Amygdala (tissue), 56 donors: Measurements from ENCODE around the gene ABAT.
"Not testable (repeated sequence)": the region's sequence is repeated elsewhere in the genome, so short reads cannot be mapped to it uniquely, and the experiment has no call there.

Experiments used
- DNase-seq, 56 donors: peaks; one replicate each; lab custom pipeline; 2025; lab: John Stamatoyannopoulos, UW

The ABAT gene

GRCh38 chr16:8768692-8769091 lies 94.3 kb downstream of the ABAT start:
- DNase-seq: peak in 1 of 56 donors; percentile 8

DNA sequence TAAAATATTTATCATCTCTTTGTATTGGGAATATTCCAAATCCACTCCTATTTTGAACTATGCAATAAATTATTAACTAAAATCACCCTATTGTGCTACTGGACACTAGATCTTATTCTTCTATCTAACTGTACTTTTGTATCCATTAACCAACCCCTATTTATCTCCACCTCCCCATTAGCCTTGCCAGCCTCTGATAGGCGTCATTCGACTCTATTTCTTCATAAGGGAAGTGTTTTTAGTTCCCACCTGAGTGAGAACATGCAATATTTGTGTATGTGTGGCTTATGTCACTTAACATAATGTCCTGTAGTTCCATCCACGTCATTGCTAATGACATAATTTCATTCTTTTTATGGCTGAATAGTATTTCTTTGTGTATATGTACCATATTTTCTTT lies 99.1 kb downstream of the ABAT start:
- DNase-seq: no peak

DNA sequence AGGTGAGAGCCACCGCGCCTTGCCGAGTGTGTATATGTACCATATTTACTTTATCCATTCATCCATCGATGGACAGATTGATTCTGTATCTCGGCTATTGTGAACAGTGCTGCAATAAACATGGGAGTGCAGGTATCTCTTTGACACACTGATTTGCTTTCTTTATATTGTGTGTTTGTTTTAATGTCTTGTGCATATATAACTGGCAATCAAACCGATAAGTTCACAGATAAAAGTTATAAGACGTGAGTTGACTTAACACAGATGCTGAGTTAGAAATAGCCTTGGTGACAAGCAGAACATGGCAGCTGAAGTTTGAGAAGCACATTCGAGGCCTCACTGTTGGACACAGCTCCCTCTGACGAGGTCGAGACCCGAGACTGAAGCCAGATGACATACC lies 99.8 kb downstream of the ABAT start:
- DNase-seq: no peak

GRCh38 chr16:8775359-8775758 lies 100.9 kb downstream of the ABAT start:
- no peak for DNase-seq

- no peak for DNase-seq
Observed at GRCh38 chr16:8776129-8776584, 101.7 kb downstream of the ABAT start.

GRCh38 chr16:8777217-8777616 lies 102.8 kb downstream of the ABAT start:
- DNase-seq: no peak

DNA sequence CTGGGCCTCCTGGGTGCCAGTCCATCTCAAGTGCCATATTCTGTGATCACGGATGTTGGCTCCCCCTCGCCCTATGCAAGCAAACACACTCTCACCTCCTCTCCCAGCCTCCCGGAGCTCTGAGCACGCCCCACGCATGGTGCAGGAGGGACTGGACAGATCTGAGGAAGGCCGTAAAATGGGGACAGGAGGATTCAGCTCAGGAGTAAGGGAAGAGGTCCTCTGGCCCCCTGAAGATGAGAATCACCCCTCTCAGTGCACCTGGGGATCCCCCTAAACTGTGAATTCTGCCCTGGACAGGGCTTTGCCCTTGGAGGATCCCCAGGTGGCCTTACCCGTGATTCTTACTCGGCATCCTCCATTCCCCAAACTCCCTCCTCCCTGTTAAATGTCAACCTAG lies 107.4 kb downstream of the ABAT start:
- DNase-seq: no peak

GRCh38 chr16:8782673-8783072 lies 108.3 kb downstream of the ABAT start:
- no peak for DNase-seq

- DNase-seq: no peak
Observed at GRCh38 chr16:8785408-8785807, 111.0 kb downstream of the ABAT start.

GRCh38 chr16:8786316-8786715 lies 111.9 kb downstream of the ABAT start:
- not testable (repeated sequence) for DNase-seq

- no peak for DNase-seq
Observed at GRCh38 chr16:8788578-8789172, 114.3 kb downstream of the ABAT start.

- no peak for DNase-seq
Observed at GRCh38 chr16:8795091-8795490, 120.7 kb downstream of the ABAT start.

GRCh38 chr16:8795818-8796217 lies 121.4 kb downstream of the ABAT start:
- no peak for DNase-seq

DNA sequence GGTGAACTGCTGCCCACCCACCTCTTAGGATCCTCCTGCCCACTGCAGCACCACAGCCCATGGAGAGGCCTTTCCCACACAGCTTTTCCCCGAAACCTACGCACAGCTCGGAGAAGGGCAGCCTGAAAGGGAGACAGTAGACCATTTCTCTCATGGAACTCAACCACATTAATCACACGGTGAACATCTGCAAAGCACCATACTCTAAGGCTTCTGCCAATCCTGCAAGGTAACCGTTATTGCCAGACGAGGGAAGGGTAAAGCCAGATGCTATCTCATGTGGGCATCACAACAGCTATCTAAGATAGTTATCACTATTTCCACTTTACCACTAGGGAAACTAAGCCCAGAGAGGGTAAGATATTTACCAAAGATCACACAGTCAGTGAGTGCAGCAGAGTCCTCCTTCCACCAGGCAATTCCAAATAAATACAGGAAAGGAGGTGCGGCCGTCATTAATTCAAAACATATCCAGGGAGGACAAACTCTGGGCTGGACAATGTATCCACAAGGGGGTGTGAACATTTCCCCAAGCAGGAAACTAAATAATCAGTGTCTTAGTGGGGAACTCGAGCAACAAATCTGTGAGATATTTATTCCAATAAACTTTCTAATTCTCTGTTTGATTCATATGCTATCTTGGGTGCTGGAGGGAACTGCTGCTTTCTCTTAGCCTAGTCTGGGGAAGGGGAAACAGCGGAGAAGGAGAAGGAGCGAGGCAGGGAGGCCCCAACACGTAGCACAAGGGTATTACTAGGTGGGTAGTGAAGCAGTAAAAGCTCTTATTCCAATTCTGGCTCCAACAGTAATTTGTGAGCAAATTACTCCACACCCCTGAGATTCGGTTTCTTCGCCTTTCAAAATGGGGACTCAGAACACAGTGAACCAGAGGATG lies 122.3 kb downstream of the ABAT start:
- DNase-seq: no peak

DNA sequence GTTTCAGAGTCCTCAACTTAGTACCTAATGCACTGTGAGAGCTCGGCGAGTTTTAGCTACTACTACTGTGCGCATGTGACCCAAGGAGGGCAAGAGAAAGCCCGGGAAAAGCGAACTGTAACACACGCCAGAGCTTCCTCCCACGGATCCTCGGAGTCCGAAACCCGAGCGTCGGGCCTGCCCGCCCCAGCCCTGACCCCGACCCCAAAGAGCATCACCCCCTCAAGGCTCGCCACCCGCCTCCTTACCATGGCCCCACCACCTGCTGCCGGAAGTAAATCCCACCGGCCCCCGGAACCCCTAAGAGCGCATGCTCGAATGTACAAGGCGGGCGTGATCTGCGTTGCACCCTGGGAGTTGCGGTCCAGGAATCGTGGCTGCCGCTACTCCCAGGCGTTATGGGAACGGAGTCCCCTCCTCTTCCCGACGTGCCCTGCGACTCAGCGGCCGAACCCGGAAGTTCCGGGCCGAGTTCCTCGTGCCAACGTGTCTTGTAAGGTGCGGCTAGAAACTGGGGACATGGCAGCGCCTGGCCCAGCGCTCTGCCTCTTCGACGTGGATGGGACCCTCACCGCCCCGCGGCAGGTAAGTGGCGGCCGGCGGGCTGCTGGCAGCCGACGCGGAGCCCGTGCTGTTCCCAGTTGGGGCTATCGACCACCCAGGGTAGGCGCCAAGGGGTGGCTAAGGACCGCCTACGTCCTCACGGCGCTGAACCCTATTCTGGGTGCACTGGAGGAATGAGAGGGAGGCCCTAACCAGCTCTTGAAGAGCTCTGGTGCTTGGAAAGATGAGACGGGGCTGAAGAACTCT lies 123.2 kb downstream of the ABAT start, which contains the start of the genes PMM2 and TMEM186:
Gene PMM2, plus strand, starts transcription at position 476 of the 810 bp plus-strand sequence. Its CDS starts 44 bp downstream, at position 520.
Gene TMEM186, minus strand, starts transcription at position 276 of the 810 bp plus-strand sequence. Its CDS starts 25 bp downstream, at position 251.
- peak; percentile 86 to 99 (median 96) for DNase-seq

DNA sequence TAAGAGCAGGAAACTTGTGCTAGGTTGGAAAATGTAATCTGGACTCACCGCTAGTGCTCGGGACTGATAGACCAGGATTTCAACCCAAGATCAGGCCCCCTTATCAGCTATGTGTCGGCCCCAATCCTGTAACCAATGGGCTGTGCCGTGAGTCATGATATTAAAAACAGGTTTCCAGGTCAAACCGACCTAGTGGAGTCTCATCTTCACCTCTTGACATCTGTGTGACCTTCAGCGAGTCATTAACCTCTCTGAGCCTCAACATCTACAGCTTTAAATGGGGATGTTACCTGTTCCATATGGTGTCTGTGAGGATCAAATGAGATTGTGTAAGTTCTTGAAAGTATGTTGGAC lies 123.7 kb downstream of the ABAT start:
- no peak for DNase-seq

DNA sequence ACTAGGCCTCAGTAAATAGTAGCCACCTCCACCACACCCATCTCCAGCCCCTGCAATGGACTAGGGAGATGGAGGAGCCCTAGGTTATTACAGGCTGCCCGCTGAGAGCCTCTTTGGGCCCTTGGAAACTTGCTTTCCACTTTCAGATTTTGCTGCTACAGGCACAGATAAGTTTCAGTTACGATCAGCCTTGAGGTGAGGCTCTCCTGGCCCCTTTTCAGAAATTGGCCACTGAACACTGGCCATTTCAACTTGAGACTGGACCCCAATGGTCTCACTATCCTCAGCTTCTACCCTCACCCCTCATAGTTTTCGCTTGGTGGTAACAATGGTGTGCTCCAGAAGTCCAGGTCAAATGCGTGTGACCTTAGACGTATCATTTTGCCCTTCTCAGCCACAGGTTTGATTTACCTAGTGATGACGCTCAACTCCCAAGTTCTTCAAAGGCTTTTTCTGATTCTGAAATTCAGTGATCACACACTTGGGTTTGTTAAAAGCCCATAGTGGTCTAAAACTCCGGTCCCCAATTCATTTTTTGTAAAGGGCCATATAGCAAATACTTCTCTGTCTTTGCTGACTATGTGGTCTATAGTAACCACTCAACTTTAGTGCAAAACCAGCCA lies 124.2 kb downstream of the ABAT start:
- no peak for DNase-seq

DNA sequence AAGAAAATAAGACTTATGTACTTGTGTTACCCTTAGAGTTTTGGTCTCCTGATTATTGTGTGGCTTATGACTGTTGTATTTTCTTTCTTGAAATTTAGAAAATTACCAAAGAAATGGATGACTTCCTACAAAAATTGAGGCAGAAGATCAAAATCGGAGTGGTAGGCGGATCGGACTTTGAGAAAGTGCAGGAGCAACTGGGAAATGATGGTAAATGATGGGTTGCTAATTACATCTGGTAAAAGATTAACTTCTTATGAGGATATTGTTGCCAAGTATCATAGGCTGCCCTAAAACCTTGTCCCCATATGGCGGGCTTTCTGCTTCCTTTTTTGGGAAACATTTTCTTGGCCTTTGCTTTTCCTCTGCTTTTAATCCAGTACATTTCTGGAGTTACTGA lies 127.3 kb downstream of the ABAT start:
- no peak for DNase-seq

GRCh38 chr16:8803733-8804132 lies 129.3 kb downstream of the ABAT start:
- DNase-seq: not testable (repeated sequence)

- DNase-seq: no peak
Observed at GRCh38 chr16:8804313-8804712, 129.9 kb downstream of the ABAT start.
